Loucy (cell line): ENCODE results near the gene CEP170.

Experiments used
- CTCF ChIP-seq: fragments of 200-600 bp; sonication (generic); conservative IDR thresholded peaks from 2 replicates; pipeline ENCODE4 v1.5.1; 2014; ENCODE audit warnings: mild to moderate bottlenecking, antibody characterized with exemption, low read length
- EZH2phosphoT487 ChIP-seq: fragments of 200-600 bp; IDR thresholded peaks from 2 replicates; pipeline ENCODE4 v1.6.1; 2018; ENCODE audit warnings: antibody characterized with exemption, mild to moderate bottlenecking, moderate library complexity, borderline replicate concordance

- TF ChIP-seq CTCF: no peak
- TF ChIP-seq EZH2phosphoT487: no peak
These were observed 41.9 kb downstream of the CEP170 start for GRCh38 chr1:243213045-243213787.
